Measurements from ENCODE around the gene ADAM15.

Gene ADAM15

GRCh38 chr1:155012026-155012546 lies 39.0 kb upstream of the ADAM15 start:
- DNase-seq: no peak

GRCh38 chr1:155012776-155013602 lies 38.1 kb upstream of the ADAM15 start:
- no peak for DNase-seq

GRCh38 chr1:155013632-155014031 lies 37.5 kb upstream of the ADAM15 start:
- DNase-seq: no peak

GRCh38 chr1:155014709-155015508 lies 36.2 kb upstream of the ADAM15 start:
- DNase-seq: no peak

GRCh38 chr1:155015527-155016230 lies 35.4 kb upstream of the ADAM15 start:
- DNase-seq: no peak

- DNase-seq: no peak
Measured at GRCh38 chr1:155016231-155016831, 34.8 kb upstream of the ADAM15 start.

- peak in 1 of 2 experiments; percentile 41 for DNase-seq
Measured at GRCh38 chr1:155017041-155017945, 33.8 kb upstream of the ADAM15 start.

- no peak for DNase-seq
Measured at GRCh38 chr1:155017946-155018316, 33.2 kb upstream of the ADAM15 start.

GRCh38 chr1:155018617-155019348 lies 32.3 kb upstream of the ADAM15 start:
- no peak for DNase-seq

- DNase-seq: no peak
Measured at GRCh38 chr1:155019377-155020245, 31.5 kb upstream of the ADAM15 start.

GRCh38 chr1:155022136-155022926 lies 28.8 kb upstream of the ADAM15 start:
- DNase-seq: no peak

- DNase-seq: no peak
Measured at GRCh38 chr1:155022927-155023236, 28.2 kb upstream of the ADAM15 start.

- no peak for DNase-seq
Measured at GRCh38 chr1:155023627-155024026, 27.5 kb upstream of the ADAM15 start.

- DNase-seq: no peak
Measured at GRCh38 chr1:155024315-155024714, 26.8 kb upstream of the ADAM15 start.

GRCh38 chr1:155026154-155026553 lies 25.0 kb upstream of the ADAM15 start:
- DNase-seq: no peak

GRCh38 chr1:155026588-155026987 lies 24.5 kb upstream of the ADAM15 start:
- no peak for DNase-seq

- DNase-seq: no peak
Measured at GRCh38 chr1:155029513-155030242, 21.4 kb upstream of the ADAM15 start.

GRCh38 chr1:155030243-155030795 lies 20.8 kb upstream of the ADAM15 start:
- DNase-seq: no peak
